Mesendoderm (in vitro differentiated cells): ENCODE measurements around the gene RFC5.

Source experiments
- DNase-seq: peaks from one replicate; pipeline ENCODE4 v3.0.0; 2013
- H2AK5ac ChIP-seq: 2 replicates; pipeline ENCODE4 v1.6.1; 2013; ENCODE audit warnings: low read length, inconsistent platforms
- H2BK120ac ChIP-seq: 2 replicates; pipeline ENCODE4 v1.6.1; 2013; ENCODE audit warnings: low read depth, mild to moderate bottlenecking, low read length, moderate library complexity, mixed read lengths
- H2BK15ac ChIP-seq: replicated peaks from 2 replicates; pipeline ENCODE4 v1.6.1; 2013; ENCODE audit warnings: low read depth, mild to moderate bottlenecking, moderate library complexity
- H2BK5ac ChIP-seq: 2 replicates; pipeline ENCODE4 v1.6.1; 2013; ENCODE audit warnings: low read length, inconsistent platforms
- H3K18ac ChIP-seq: 2 replicates; pipeline ENCODE4 v1.6.1; 2013; ENCODE audit warnings: mild to moderate bottlenecking, low read length, mixed read lengths
- H3K23ac ChIP-seq: one replicate; pipeline ENCODE4 v1.6.1; 2013; ENCODE audit warnings: low read length
- H3K27ac ChIP-seq: 2 replicates; pipeline ENCODE4 v1.5.1; 2013; ENCODE audit warnings: low read depth, mild to moderate bottlenecking, inconsistent platforms, low read length, moderate library complexity
- H3K27me3 ChIP-seq: 2 replicates; pipeline ENCODE4 v1.6.1; 2013; ENCODE audit warnings: low read length, control low read depth, mild to moderate bottlenecking, inconsistent platforms; ENCODE audit not compliant: insufficient read depth, poor library complexity
- H3K36me3 ChIP-seq: 2 replicates; pipeline ENCODE4 v1.6.1; 2013; ENCODE audit warnings: low read length, inconsistent platforms; ENCODE audit not compliant: control insufficient read depth, insufficient read depth
- H3K4ac ChIP-seq: one replicate; pipeline ENCODE4 v1.6.1; 2013; ENCODE audit warnings: low read depth, mild to moderate bottlenecking, low read length, moderate library complexity
- H3K4me1 ChIP-seq: 2 replicates; pipeline ENCODE4 v1.6.1; 2013; ENCODE audit warnings: low read depth, low read length, inconsistent platforms; ENCODE audit not compliant: control insufficient read depth
- H3K4me2 ChIP-seq: 2 replicates; pipeline ENCODE4 v1.6.1; 2013; ENCODE audit warnings: low read length
- H3K4me3 ChIP-seq: 2 replicates; pipeline ENCODE4 v1.5.1; 2013; ENCODE audit warnings: mild to moderate bottlenecking, low read length
- H3K56ac ChIP-seq: one replicate; pipeline ENCODE4 v1.6.1; 2013; ENCODE audit warnings: low read length
- H3K79me1 ChIP-seq: 2 replicates; pipeline ENCODE4 v1.6.1; 2013; ENCODE audit warnings: low read length, inconsistent platforms
- H3K79me2 ChIP-seq: 2 replicates; pipeline ENCODE4 v1.6.1; 2013; ENCODE audit warnings: mild to moderate bottlenecking, low read length; ENCODE audit not compliant: control insufficient read depth, insufficient read depth
- H3K9ac ChIP-seq: 2 replicates; pipeline ENCODE4 v1.6.1; 2013; ENCODE audit warnings: low read length, inconsistent platforms
- H4K5ac ChIP-seq: one replicate; pipeline ENCODE4 v1.6.1; 2013; ENCODE audit warnings: low read length
- H4K8ac ChIP-seq: one replicate; pipeline ENCODE4 v1.6.1; 2013; ENCODE audit warnings: low read depth, mild to moderate bottlenecking, control low read depth, low read length, moderate library complexity
- WGBS: extraction: QIAGEN DNeasy Blood & Tissue Kit; methylation state at CpG from one replicate; pipeline ENCODE4 v1.1.7; 2013; ENCODE audit warnings: low lambda C conversion rate, missing lambda C conversion rate; ENCODE audit not compliant: insufficient coverage; ENCODE audit errors: extremely low coverage; 5-methylcytosine and 5-hydroxymethylcytosine counted together

The RFC5 gene

GRCh38 chr12:118055144-118055557, 38.6 kb downstream of the RFC5 start:
- peak; percentile 83 for DNase-seq
- H2BK5ac ChIP-seq: no peak overlapping the region
- peaks cover 7% of the 10 kb centered on the region for H3K4me1 ChIP-seq
- H3K9ac ChIP-seq: no peak overlapping the region
- H3K56ac ChIP-seq: no peak overlapping the region
- no peak overlapping the region for H2BK120ac ChIP-seq
- WGBS: no CpG with 5 or more reads among the region's 2 CpGs
- no peak overlapping the region for H3K23ac ChIP-seq
- H2BK15ac ChIP-seq: no peak overlapping the region
- no peak overlapping the region for H2AK5ac ChIP-seq
- H3K79me1 ChIP-seq: peaks cover 18% of the 10 kb centered on the region
- peaks cover 2% of the 10 kb centered on the region for H3K36me3 ChIP-seq
- H3K4me3 ChIP-seq: no peak overlapping the region
- no peak overlapping the region for H3K18ac ChIP-seq
- H3K4me2 ChIP-seq: no peak overlapping the region
- no peak overlapping the region for H3K27ac ChIP-seq
- H4K5ac ChIP-seq: no peak overlapping the region
- H3K4ac ChIP-seq: no peak overlapping the region
- no peak overlapping the region for H4K8ac ChIP-seq
- H3K27me3 ChIP-seq: no peaks in the 10 kb centered on the region
- peaks cover 23% of the 10 kb centered on the region for H3K79me2 ChIP-seq

- Histone ChIP-seq H3K27me3 (no peaks in the 10 kb centered on the region), H3K79me2 (peaks cover 23% of the 10 kb centered on the region), H3K4me2 (no peak overlapping the region), H4K5ac (no peak overlapping the region), H4K8ac (no peak overlapping the region), H2BK15ac (no peak overlapping the region), H3K18ac (no peak overlapping the region), H3K4ac (no peak overlapping the region), H3K79me1 (peaks cover 18% of the 10 kb centered on the region), H2AK5ac (no peak overlapping the region), H2BK120ac (no peak overlapping the region), H3K4me1 (peaks cover 7% of the 10 kb centered on the region), H3K23ac (no peak overlapping the region), H3K36me3 (peaks cover 2% of the 10 kb centered on the region), H3K27ac (no peak overlapping the region), H3K4me3 (no peak overlapping the region), H3K9ac (no peak overlapping the region), H2BK5ac (no peak overlapping the region), H3K56ac (no peak overlapping the region)
- no CpG with 5 or more reads among the region's 13 CpGs for WGBS
- DNase-seq: no peak
Observed at GRCh38 chr12:118055865-118056773, 39.6 kb downstream of the RFC5 start.

- Histone ChIP-seq H2AK5ac (no peak overlapping the region), H3K18ac (no peak overlapping the region), H3K4me2 (no peak overlapping the region), H4K5ac (no peak overlapping the region), H2BK120ac (no peak overlapping the region), H3K23ac (no peak overlapping the region), H3K9ac (no peak overlapping the region), H2BK15ac (no peak overlapping the region), H3K4me1 (peaks cover 4% of the 10 kb centered on the region), H4K8ac (no peak overlapping the region), H3K4ac (no peak overlapping the region), H2BK5ac (no peak overlapping the region), H3K79me1 (peaks cover 9% of the 10 kb centered on the region), H3K56ac (no peak overlapping the region), H3K79me2 (peaks cover 17% of the 10 kb centered on the region), H3K36me3 (no peaks in the 10 kb centered on the region), H3K27me3 (no peaks in the 10 kb centered on the region), H3K27ac (no peak overlapping the region), H3K4me3 (no peak overlapping the region)
- no CpG with 5 or more reads among the region's 7 CpGs for whole genome bisulfite sequencing
- no peak for DNase-seq
Observed at GRCh38 chr12:118058227-118058626, 41.7 kb downstream of the RFC5 start.

GRCh38 chr12:118058881-118059280, 42.4 kb downstream of the RFC5 start:
- Histone ChIP-seq H2BK120ac (no peak overlapping the region), H3K27ac (no peak overlapping the region), H4K8ac (no peak overlapping the region), H3K9ac (peak overlapping the region; percentile 49), H3K18ac (peak overlapping the region; percentile 70), H2BK15ac (no peak overlapping the region), H3K79me2 (peaks cover 15% of the 10 kb centered on the region), H3K27me3 (no peaks in the 10 kb centered on the region), H4K5ac (no peak overlapping the region), H3K79me1 (peaks cover 5% of the 10 kb centered on the region), H2AK5ac (no peak overlapping the region), H3K4me1 (peaks cover 4% of the 10 kb centered on the region), H3K36me3 (no peaks in the 10 kb centered on the region), H2BK5ac (no peak overlapping the region), H3K4me3 (no peak overlapping the region), H3K4ac (no peak overlapping the region), H3K56ac (peak overlapping the region; percentile 65), H3K4me2 (no peak overlapping the region), H3K23ac (no peak overlapping the region)
- WGBS: no CpG with 5 or more reads among the region's 8 CpGs
- DNase-seq: no peak

GRCh38 chr12:118059341-118060191, 43.1 kb downstream of the RFC5 start:
- no CpG with 5 or more reads among the region's 11 CpGs for WGBS
- Histone ChIP-seq H2BK15ac (peak overlapping the region; percentile 86), H2AK5ac (no peak overlapping the region), H3K36me3 (no peaks in the 10 kb centered on the region), H3K4me2 (peak overlapping the region; percentile 91), H3K18ac (peak overlapping the region; percentile 95), H3K27ac (peak overlapping the region; percentile 94), H3K4me3 (peak overlapping the region; percentile 89), H3K23ac (no peak overlapping the region), H3K9ac (peak overlapping the region; percentile 97), H3K4ac (peak overlapping the region; percentile 43), H3K79me2 (peaks cover 15% of the 10 kb centered on the region), H2BK5ac (peak overlapping the region; percentile 89), H4K5ac (no peak overlapping the region), H2BK120ac (no peak overlapping the region), H3K27me3 (no peaks in the 10 kb centered on the region), H3K4me1 (peaks cover 4% of the 10 kb centered on the region), H4K8ac (no peak overlapping the region), H3K56ac (peak overlapping the region; percentile 98), H3K79me1 (peaks cover 5% of the 10 kb centered on the region)
- peak; percentile 90 for DNase-seq
